HG02623 (cell line): ENCODE results near the gene RICTOR.
"Not testable (repeated sequence)": the region's sequence is repeated elsewhere in the genome, so short reads cannot be mapped to it uniquely, and the experiment has no call there.

Experiments used
- ATAC-seq: cut with Tn5 transposase; IDR thresholded peaks from one replicate; pipeline ENCODE4 v1.9.1; 2021; ENCODE audit warnings: moderate library complexity; ENCODE audit not compliant: unreplicated experiment

The RICTOR gene

GRCh38 chr5:39057734-39058133 is 16.5 kb downstream of the RICTOR start:
- no peak for ATAC-seq

- no peak for ATAC-seq
These were observed 18.3 kb downstream of the RICTOR start for GRCh38 chr5:39055768-39056398.

GRCh38 chr5:39055027-39055767 is 19.0 kb downstream of the RICTOR start:
- ATAC-seq: no peak

GRCh38 chr5:39053189-39053588 is 21.0 kb downstream of the RICTOR start:
- no peak for ATAC-seq

GRCh38 chr5:39052141-39052540 is 22.1 kb downstream of the RICTOR start:
- ATAC-seq: no peak

GRCh38 chr5:39049315-39049714 is 24.9 kb downstream of the RICTOR start:
- no peak for ATAC-seq

GRCh38 chr5:39040875-39041274 is 33.3 kb downstream of the RICTOR start:
- no peak for ATAC-seq

GRCh38 chr5:39034493-39034892 is 39.7 kb downstream of the RICTOR start:
- ATAC-seq: not testable (repeated sequence)

GRCh38 chr5:39031041-39031440 is 43.2 kb downstream of the RICTOR start:
- ATAC-seq: no peak

- ATAC-seq: no peak
These were observed 48.7 kb downstream of the RICTOR start for GRCh38 chr5:39025456-39025855.

GRCh38 chr5:39024884-39025283 is 49.3 kb downstream of the RICTOR start:
- ATAC-seq: no peak

GRCh38 chr5:39024005-39024404 is 50.2 kb downstream of the RICTOR start:
- no peak for ATAC-seq

GRCh38 chr5:39023121-39023520 is 51.1 kb downstream of the RICTOR start:
- no peak for ATAC-seq

GRCh38 chr5:39022151-39022550 is 52.0 kb downstream of the RICTOR start:
- no peak for ATAC-seq

GRCh38 chr5:39021413-39021812 is 52.8 kb downstream of the RICTOR start:
- ATAC-seq: no peak

GRCh38 chr5:39020458-39020857 is 53.7 kb downstream of the RICTOR start:
- ATAC-seq: no peak

GRCh38 chr5:39019254-39019653 is 54.9 kb downstream of the RICTOR start:
- ATAC-seq: no peak

- ATAC-seq: no peak
These were observed 56.7 kb downstream of the RICTOR start for GRCh38 chr5:39017504-39017903.

- no peak for ATAC-seq
These were observed 57.5 kb downstream of the RICTOR start for GRCh38 chr5:39016587-39017275.

GRCh38 chr5:39015743-39016586 is 58.2 kb downstream of the RICTOR start:
- ATAC-seq: no peak

- ATAC-seq: no peak
These were observed 59.6 kb downstream of the RICTOR start for GRCh38 chr5:39014561-39014960.
